Stimulated activated CD4-positive, alpha-beta T cell treated with anti-CD3 and anti-CD28 coated beads, Interleukin-12 subunit alpha, Interleukin-12 subunit beta, amount 100 ng/mL, for 4 hours (primary cell): ENCODE data around the gene ADAMTS17.

Experiments
- DNase-seq: peaks from one replicate; pipeline ENCODE4 v3.0.0-alpha.2; 2020

ADAMTS17 gene

GRCh38 chr15:100120111-100120510 lies 221.7 kb downstream of the ADAMTS17 start:
- no peak for DNase-seq

DNA sequence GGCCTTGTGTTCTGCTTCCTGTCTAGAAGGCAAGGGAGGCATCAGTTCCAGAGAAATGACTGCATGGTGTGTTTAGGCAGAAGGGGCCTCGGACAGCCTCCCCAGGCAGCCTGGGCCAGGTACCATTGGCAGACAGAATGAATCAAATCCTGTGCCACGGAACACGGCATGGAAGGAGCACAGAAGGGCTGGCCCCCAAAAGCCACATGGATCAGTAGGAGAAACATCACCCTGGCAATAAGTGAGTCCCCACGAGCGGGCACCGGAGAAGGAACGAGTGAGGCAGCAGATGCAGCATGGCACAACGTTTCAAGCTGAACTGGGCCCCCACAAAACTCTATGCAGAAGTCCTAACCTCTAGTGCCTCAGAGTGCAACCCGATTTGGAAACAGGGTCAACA lies 223.2 kb downstream of the ADAMTS17 start:
- DNase-seq = no peak

GRCh38 chr15:100116416-100117190 lies 225.2 kb downstream of the ADAMTS17 start:
- no peak for DNase-seq

DNA sequence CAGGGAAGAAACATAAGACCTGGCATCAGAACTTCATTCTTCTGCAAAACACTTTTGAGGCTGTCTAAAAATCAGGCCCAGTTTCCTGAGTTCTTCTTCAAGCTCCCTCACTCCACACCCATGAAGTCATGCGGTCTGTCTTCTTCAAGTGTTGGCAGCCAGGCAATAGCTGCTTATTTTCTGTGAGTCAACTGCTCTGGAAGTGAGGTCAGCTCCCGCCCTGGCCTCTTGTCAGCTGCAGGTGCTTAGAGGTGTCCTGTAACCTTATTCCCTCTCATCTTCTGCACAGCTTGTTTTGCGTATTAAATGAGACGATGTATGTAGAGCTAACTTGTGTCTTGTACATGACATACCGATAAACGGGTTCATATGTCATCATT lies 226.1 kb downstream of the ADAMTS17 start:
- DNase-seq = no peak

DNA sequence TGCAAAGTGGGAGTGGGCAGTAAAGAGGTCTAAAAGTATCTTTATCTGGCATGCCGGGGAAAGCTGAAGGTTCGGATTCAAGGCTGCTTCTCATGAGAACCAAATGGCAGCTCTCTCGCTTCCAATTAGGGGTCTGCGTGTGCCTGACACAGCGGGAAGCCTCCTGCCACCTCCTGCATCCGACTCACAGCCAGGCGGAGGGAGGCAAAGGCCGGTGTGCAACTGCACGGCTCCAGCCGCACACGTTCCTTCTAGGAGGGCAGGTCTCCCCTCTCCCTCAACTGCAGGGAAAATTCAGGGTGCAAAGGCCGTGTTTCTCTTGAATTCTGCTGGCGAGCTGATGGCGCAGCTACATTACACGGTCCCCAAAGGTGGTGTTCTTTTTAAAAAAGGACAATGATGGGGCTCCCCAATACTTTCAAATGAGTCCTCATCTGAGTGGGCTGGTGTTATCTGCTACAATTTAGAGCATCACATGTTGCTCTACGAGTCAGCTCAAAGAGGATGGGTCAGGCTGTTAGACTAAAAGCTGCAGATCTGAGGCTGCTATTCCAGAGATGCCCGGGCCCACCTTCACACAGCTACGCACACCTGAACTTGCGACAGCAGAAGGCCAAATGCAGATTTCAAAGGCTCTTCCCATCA lies 226.6 kb downstream of the ADAMTS17 start:
- no peak for DNase-seq

DNA sequence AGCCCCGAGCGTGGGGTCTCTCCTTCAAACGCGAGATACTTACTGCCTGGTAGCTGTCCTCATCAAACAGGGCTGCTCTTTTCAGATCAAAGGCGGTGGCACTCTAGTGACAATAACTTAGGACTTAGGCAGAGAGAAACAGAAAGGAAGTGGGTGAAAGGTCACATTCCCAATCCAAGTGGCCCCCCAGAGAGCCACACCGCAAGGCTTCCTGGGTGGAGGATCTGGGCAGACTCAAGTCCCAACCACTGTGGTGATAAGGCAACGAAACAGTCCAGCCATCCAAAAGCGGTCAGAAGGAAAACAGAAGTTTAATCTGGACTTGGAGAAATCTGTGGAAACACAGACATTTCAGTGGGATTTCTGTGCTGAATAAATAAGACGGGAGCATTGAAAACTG lies 227.2 kb downstream of the ADAMTS17 start:
- DNase-seq = no peak

DNA sequence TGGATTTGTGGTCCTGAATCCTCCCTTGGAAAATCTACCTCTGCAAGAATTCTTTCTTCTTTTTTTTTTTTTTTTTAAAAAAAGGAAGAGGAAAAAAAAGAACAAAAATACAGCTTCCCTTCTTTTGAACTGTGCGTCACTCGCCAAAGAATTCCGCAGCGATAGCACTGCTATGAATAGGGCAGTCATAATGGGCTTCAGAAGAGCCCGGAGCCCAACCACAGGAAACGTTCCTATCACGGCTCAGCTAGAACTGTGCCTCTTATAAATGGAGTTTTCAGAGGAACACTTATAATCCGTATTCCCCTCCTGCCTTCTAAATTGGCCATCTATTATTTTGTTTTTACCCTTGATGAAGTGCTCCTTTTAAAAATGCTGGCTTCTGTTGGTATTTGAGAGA lies 227.7 kb downstream of the ADAMTS17 start:
- no peak for DNase-seq

DNA sequence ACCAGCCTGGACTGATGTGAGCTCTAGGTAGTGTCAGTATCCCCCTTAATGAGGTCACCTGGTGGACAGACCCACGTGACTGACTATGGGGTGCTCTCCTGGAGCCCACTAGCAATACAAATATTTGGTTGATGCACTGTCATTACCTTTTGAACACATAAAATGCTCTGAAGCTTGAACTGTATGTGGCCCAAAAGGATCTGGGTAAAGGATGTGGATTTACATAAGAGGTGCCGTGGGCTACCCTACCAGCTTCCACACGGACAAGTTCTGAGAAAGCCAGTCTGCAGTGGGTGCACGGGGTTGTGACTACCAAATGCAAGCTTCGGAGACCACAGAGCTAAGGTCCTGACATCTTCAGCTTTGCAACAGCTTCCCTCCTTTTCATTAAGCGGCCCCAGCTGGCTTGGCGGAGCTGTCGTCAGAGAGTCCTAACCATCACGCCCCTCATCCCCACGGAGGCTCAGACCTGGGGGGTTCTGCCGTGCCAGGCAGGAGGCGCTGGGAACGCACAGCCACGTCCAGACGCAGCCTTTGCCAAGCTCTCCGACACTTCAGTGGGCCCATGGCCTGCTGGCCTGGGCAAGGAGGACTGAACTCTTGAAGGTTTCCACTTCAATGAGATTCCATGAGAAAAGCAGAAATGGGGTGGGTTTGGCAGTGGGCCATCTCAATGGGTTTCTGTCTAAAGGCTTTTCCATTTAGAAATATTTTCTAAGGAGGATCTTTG lies 228.3 kb downstream of the ADAMTS17 start:
- DNase-seq = no peak

DNA sequence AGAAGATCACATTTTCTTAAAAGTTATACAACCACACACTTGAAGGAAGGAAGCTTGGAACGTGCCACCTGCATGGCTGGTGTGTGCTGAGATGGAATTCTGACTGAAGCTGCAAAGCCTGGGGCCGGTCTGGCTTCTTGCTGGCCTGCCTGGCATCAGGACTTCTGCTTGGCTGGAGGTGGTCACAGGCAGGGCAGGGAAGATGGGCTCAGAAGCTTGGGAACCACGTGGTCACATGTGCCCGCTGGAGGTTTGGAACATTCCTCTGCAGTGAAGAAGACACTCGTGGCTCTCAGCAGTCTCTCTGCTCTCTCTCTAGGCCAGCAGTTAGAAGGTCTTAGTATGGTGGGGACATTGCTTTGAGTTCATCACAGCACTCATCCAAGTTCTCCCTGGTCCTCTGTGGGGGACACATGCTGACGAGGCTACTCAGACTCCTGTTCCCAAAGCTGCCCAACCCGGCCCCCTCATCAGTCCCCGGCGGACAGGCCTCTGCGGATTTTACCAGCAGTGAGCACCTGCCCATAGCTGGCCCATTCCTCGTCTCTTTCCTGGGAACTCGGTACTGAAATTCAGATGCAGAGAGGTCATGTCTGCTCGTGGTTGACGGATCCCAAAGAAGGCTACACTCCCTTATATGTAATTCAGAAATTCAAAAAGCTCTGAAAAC lies 229.0 kb downstream of the ADAMTS17 start:
- no peak for DNase-seq

DNA sequence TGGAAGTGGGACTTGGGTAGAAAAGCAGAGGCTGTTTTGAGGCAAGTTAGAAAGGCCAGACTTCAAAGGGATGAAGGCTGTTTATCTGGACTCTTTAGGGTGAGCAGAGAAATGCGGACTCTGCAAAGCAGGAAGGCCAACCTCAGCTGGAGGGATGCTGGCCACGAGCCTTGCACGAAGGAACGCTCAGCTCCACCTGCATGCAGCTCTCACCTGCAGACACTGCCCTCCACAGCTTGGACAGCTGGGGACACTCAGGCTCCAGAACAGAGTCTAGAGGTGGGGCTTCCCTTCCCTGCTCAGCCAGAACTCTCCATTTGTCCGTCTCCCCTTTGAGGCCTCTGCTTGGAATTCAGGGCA lies 229.7 kb downstream of the ADAMTS17 start:
- DNase-seq = no peak

- DNase-seq = peak; percentile 31
These were observed 230.4 kb downstream of the ADAMTS17 start for GRCh38 chr15:100111125-100112060.

GRCh38 chr15:100109486-100110035 lies 232.2 kb downstream of the ADAMTS17 start:
- no peak for DNase-seq

DNA sequence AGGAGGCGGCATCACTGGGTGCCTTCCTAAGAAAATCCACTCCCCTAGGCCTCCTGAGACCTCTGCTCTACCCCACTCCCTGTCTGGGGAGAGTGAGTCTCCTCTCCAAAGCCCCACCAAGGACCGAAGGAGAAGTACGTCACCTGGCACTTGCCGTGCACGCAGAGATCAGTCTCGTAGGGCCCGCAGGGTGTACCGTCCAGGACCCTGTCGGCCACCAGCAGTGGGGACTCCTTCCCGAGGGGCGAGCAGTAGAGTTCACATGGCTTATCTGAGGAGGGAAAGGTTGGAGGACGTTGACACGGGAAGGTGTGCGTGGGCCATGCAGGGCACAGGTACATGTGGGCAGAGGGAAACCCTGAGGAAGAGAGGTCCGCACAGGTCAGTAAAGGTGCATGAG lies 232.9 kb downstream of the ADAMTS17 start:
- no peak for DNase-seq

DNA sequence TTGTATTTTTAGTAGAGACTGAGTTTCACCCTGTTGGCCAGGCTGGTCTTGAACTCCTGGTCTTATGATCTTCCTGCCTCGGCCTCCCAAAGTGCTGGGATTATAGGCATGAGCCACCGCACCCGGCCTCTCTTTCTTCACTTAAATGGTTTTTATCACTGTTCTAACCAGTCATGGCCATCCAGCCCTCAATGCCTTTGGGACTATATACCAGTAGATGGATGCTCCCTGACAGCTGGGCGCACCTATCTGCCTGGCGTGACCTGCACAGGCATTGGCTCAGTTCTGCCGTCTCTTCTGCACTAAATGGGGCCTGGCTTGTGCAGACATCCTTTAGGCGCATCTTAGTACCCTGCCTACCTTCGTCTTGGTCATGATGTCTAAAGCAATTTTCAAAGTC lies 233.4 kb downstream of the ADAMTS17 start:
- no peak for DNase-seq

GRCh38 chr15:100107606-100108225 lies 234.1 kb downstream of the ADAMTS17 start:
- no peak for DNase-seq

DNA sequence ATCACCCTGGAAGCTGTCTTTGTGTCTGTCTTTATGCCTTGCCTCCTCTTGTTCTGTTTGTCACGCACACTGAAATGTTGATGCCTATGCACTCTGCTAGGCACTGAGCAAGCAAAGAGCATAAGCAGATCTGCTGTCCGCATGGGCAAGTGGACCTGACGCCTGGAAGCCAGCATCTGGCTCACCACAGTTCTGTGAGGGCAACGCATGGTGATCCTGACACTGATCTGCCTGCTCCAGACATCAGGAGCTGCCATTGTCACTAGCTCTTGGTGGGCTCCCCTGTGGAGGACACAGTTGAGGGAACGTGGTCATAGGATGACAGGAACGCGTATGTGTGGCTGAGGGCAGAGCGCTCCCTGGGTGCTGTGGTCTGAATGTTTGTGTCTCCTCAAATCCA lies 234.6 kb downstream of the ADAMTS17 start:
- DNase-seq = no peak

DNA sequence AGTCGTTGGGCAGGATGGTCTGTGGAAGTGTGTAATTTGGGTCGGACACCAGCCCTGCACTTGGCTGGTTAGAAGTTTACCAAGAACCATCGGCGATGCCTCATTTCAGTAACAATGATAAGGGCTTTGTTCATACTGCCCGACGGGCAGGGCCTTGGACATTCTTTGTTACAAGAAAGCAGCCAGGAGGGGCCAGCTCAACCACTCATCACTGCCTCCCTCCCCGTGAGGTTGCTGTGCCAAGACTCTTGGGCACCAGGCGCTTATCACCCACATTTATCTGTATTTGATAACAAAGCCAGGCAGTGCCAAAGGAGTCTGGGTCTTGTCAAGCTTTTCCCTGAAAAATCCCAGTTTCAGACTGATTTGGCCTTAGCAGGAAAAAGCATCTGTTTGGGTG lies 235.0 kb downstream of the ADAMTS17 start:
- no peak for DNase-seq

DNA sequence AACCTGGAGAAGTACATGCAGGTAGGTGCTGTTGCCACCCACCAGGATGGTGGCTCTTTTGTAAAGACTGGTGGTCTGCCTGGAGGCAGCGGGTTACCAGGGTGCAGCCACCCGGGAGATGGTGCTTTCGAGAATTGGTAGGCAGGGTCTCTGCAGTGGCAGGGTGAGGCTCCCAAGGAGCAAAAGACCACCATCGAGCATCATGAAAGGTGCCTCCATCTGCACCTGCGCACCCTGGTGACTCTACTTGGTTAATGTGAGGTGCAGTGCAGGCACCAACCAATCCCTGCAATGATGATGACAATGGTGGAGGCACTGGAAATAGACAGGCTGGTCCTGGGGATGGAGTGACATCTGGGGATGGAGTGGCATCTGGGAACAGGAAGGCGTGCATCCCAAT lies 236.7 kb downstream of the ADAMTS17 start:
- DNase-seq = no peak

- DNase-seq = no peak
These were observed 237.5 kb downstream of the ADAMTS17 start for GRCh38 chr15:100104245-100104644.

DNA sequence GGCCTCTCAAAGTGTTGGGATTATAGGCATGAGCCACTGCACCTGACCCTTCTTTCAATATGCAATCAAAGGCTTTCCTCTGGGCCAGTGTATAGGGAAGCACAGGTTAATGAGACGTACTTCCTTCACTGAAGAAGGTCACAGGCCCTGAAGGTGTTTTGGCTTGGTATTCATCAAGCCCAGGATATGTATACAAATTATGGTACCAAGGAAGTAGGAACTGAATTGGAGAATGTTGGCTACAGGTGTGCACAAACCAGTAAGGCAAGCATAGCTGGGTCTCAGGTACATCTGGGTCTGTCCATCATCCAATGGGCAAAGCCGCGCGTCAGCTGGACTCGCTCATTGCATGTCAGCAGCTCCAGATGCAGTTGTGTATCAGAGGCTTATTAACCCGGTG lies 237.9 kb downstream of the ADAMTS17 start:
- DNase-seq = no peak

- no peak for DNase-seq
These were observed 240.2 kb downstream of the ADAMTS17 start for GRCh38 chr15:100101426-100102089.
